ENCODE results near the gene CTRB1. TPM values are rescaled to one million over a fixed set of nuclear protein-coding genes. Genes with fewer than 3 reads are reported as not detected.

CTRB1 gene
- total RNA-seq, 4 donors from 2014 or later = not detected

- ATAC-seq = no peak
- WGBS, 2 donors (ENCODE audit: low coverage in 1 of 2) = 75 to 86% methylated on average over 4 to 5 of the region's 9 CpGs
- Histone ChIP-seq H3K27me3 (peaks cover 28% of the 10 kb centered on the region), H3K27ac (no peak overlapping the region), H3K4me3 (no peak overlapping the region), H3K36me3 (no peaks in the 10 kb centered on the region), H3K4me1 (peaks cover 0 to 20% (median 0%) of the 10 kb centered on the region in 3 donors), H3K9me3 (no peaks in the 10 kb centered on the region)
- TF ChIP-seq POLR2AphosphoS5 (IDR thresholded peaks at IDR 0.05) (no peak), CTCF (IDR thresholded peaks at IDR 0.05) (no peak), POLR2A (IDR thresholded peaks at IDR 0.05) (no peak), EP300 (IDR thresholded peaks at IDR 0.05) (no peak)
Observed at GRCh38 chr16:75196836-75197235, 22.0 kb upstream of the CTRB1 start.

GRCh38 chr16:75197522-75198134 is 21.2 kb upstream of the CTRB1 start:
- H3K36me3 ChIP-seq = no peaks in the 10 kb centered on the region
- no peaks in the 10 kb centered on the region for H3K9me3 ChIP-seq
- TF ChIP-seq POLR2AphosphoS5 (IDR thresholded peaks at IDR 0.05) (no peak), EP300 (IDR thresholded peaks at IDR 0.05) (no peak), CTCF (IDR thresholded peaks at IDR 0.05) (no peak), POLR2A (IDR thresholded peaks at IDR 0.05) (no peak)
- H3K27me3 ChIP-seq = peaks cover 28% of the 10 kb centered on the region
- ATAC-seq = no peak
- H3K27ac ChIP-seq = no peak overlapping the region
- no peak overlapping the region for H3K4me3 ChIP-seq
- H3K4me1 ChIP-seq = peaks cover 0 to 20% (median 0%) of the 10 kb centered on the region in 3 donors
- 60 to 61% methylated on average over 8 to 11 of the region's 14 CpGs for WGBS, 2 donors (ENCODE audit: low coverage in 1 of 2)

- 7 to 86% methylated on average over 1 to 14 of the region's 18 CpGs for WGBS, 2 donors (ENCODE audit: low coverage in 1 of 2)
- Histone ChIP-seq H3K27me3 (peaks cover 28% of the 10 kb centered on the region), H3K27ac (no peak overlapping the region), H3K4me1 (peaks cover 0 to 20% (median 0%) of the 10 kb centered on the region in 3 donors), H3K36me3 (no peaks in the 10 kb centered on the region), H3K4me3 (no peak overlapping the region), H3K9me3 (no peaks in the 10 kb centered on the region)
- TF ChIP-seq EP300 (IDR thresholded peaks at IDR 0.05) (no peak), POLR2A (IDR thresholded peaks at IDR 0.05) (no peak), CTCF (IDR thresholded peaks at IDR 0.05) (no peak), POLR2AphosphoS5 (IDR thresholded peaks at IDR 0.05) (no peak)
- ATAC-seq = no peak
Observed at GRCh38 chr16:75198135-75198600, 20.6 kb upstream of the CTRB1 start.

GRCh38 chr16:75202069-75202590 is 16.7 kb upstream of the CTRB1 start:
- TF ChIP-seq POLR2AphosphoS5 (IDR thresholded peaks at IDR 0.05) (no peak), POLR2A (IDR thresholded peaks at IDR 0.05) (no peak), CTCF (IDR thresholded peaks at IDR 0.05) (no peak), EP300 (IDR thresholded peaks at IDR 0.05) (no peak)
- 88 to 93% methylated on average over 10 to 13 of the region's 13 CpGs for WGBS, 2 donors (ENCODE audit: low coverage in 1 of 2)

GRCh38 chr16:75203096-75203495 is 15.7 kb upstream of the CTRB1 start:
- WGBS, 2 donors (ENCODE audit: low coverage in 1 of 2) = 84 to 88% methylated on average over 6 to 9 of the region's 12 CpGs
- TF ChIP-seq CTCF (IDR thresholded peaks at IDR 0.05) (no peak), EP300 (IDR thresholded peaks at IDR 0.05) (no peak), POLR2AphosphoS5 (IDR thresholded peaks at IDR 0.05) (no peak), POLR2A (IDR thresholded peaks at IDR 0.05) (no peak)
- no peak for ATAC-seq
- no peak overlapping the region for H3K27ac ChIP-seq
- H3K4me3 ChIP-seq = no peak overlapping the region
- no peaks in the 10 kb centered on the region for H3K9me3 ChIP-seq
- H3K36me3 ChIP-seq = no peaks in the 10 kb centered on the region
- H3K27me3 ChIP-seq = peaks cover 16% of the 10 kb centered on the region
- H3K4me1 ChIP-seq = peaks cover 0 to 17% (median 0%) of the 10 kb centered on the region in 3 donors

More at GRCh38 chr16:75202069-75202590, 16.7 kb upstream of the CTRB1 start:
- no peaks in the 10 kb centered on the region for H3K36me3 ChIP-seq
- peaks cover 0 to 20% (median 0%) of the 10 kb centered on the region in 3 donors for H3K4me1 ChIP-seq
- ATAC-seq = no peak
- peaks cover 25% of the 10 kb centered on the region for H3K27me3 ChIP-seq
- H3K4me3 ChIP-seq = no peak overlapping the region
- no peaks in the 10 kb centered on the region for H3K9me3 ChIP-seq
- H3K27ac ChIP-seq = no peak overlapping the region

Data from gastroesophageal sphincter (tissue), 4 donors.